Liver (tissue), 9 donors: ENCODE data around the gene WDR27. TPM values are rescaled to one million over a fixed set of nuclear protein-coding genes. Genes with fewer than 3 reads are reported as not detected.

ENCODE experiments used
- DNase-seq: peaks from one replicate; pipeline ENCODE4 v3.0.0-alpha.2; 2017; ENCODE audit warnings: low spot score
- H3K27ac ChIP-seq, 2 donors: one replicate each; pipeline ENCODE4 v1.7.0; 2013; ENCODE audit warnings: inconsistent platforms in 2 of 2, low read length in 2 of 2, control low read depth in 1 of 2, low read depth in 1 of 2, mild to moderate bottlenecking in 1 of 2
- H3K27me3 ChIP-seq, 4 donors: one replicate each; pipeline versions ENCODE4 v1.6.1 to v1.7.0; 2013; ENCODE audit warnings: low read length in 3 of 4, inconsistent platforms in 1 of 4, mild to moderate bottlenecking in 1 of 4, moderate library complexity in 1 of 4; ENCODE audit not compliant: control insufficient read depth in 4 of 4, insufficient read depth in 4 of 4
- H3K36me3 ChIP-seq, 4 donors: one replicate each; pipeline versions ENCODE4 v1.6.1 to v1.7.0; 2013; ENCODE audit warnings: low read length in 3 of 4, mild to moderate bottlenecking in 3 of 4, low read depth in 1 of 4, moderate library complexity in 1 of 4; ENCODE audit not compliant: control insufficient read depth in 4 of 4, insufficient read depth in 3 of 4
- H3K4me1 ChIP-seq, 4 donors: one replicate each; pipeline versions ENCODE4 v1.6.1 to v1.7.0; 2013; ENCODE audit warnings: low read length in 3 of 4, mild to moderate bottlenecking in 3 of 4, moderate library complexity in 1 of 4; ENCODE audit not compliant: control insufficient read depth in 4 of 4, insufficient read depth in 4 of 4
- H3K4me3 ChIP-seq, 3 donors: one replicate each; pipeline versions ENCODE4 v1.6.1 to v1.7.0; 2013; ENCODE audit warnings: low read length in 3 of 3, control low read depth in 1 of 3, low read depth in 1 of 3, mild to moderate bottlenecking in 1 of 3
- H3K9ac ChIP-seq, 2 donors: one replicate each; pipeline ENCODE4 v1.7.0; 2013; ENCODE audit warnings: low read length in 2 of 2, mild to moderate bottlenecking in 2 of 2, moderate library complexity in 2 of 2, control low read depth in 1 of 2, low read depth in 1 of 2
- H3K9me3 ChIP-seq, 4 donors: one replicate each; pipeline versions ENCODE4 v1.6.1 to v1.7.0; 2013; ENCODE audit warnings: low read length in 3 of 4; ENCODE audit not compliant: control insufficient read depth in 4 of 4
- CTCF ChIP-seq: fragments of 150-350 bp; IDR thresholded peaks from 2 replicates; pipeline ENCODE4 v1.5.1; 2017; ENCODE audit warnings: improper control_type of control experiment, low read depth, low read length; ENCODE audit not compliant: missing input control
- EGR1 ChIP-seq, 2 donors: IDR thresholded peaks; 2 replicates each; pipeline ENCODE4 v1.6.1; 2016 to 2018; ENCODE audit warnings: antibody characterized with exemption in 2 of 2, low read depth in 2 of 2
- FOXA1 ChIP-seq: IDR thresholded peaks from 2 replicates; pipeline ENCODE4 v1.6.1; 2016; ENCODE audit warnings: antibody characterized with exemption
- FOXA2 ChIP-seq: IDR thresholded peaks from 2 replicates; pipeline ENCODE4 v1.6.1; 2016; ENCODE audit warnings: antibody characterized with exemption
- GABPA ChIP-seq, 2 donors: IDR thresholded peaks in 1 of 2; conservative IDR thresholded peaks in 1 of 2; 2 replicates each; pipeline ENCODE4 v1.6.1; 2016; ENCODE audit warnings: antibody characterized with exemption in 2 of 2, mild to moderate bottlenecking in 1 of 2, moderate library complexity in 1 of 2
- HNF4A ChIP-seq, 2 donors: conservative IDR thresholded peaks; 2 replicates each; pipeline ENCODE4 v1.6.1; 2016; ENCODE audit warnings: antibody characterized with exemption in 2 of 2, mild to moderate bottlenecking in 2 of 2
- HNF4G ChIP-seq: IDR thresholded peaks from 2 replicates; pipeline ENCODE4 v1.6.1; 2016; ENCODE audit warnings: antibody characterized with exemption
- JUND ChIP-seq, 2 donors: IDR thresholded peaks; 2 replicates each; pipeline ENCODE4 v1.6.1; 2016; ENCODE audit warnings: antibody characterized with exemption in 2 of 2
- NR2F2 ChIP-seq: IDR thresholded peaks from 2 replicates; pipeline ENCODE4 v1.6.1; 2016; ENCODE audit warnings: antibody characterized with exemption
- RAD21 ChIP-seq, 2 donors: IDR thresholded peaks; 2 replicates each; pipeline ENCODE4 v1.6.1; 2016; ENCODE audit warnings: antibody characterized with exemption in 2 of 2, mild to moderate bottlenecking in 2 of 2
- RXRA ChIP-seq, 2 donors: IDR thresholded peaks; 2 replicates each; pipeline ENCODE4 v1.6.1; 2017 to 2018; ENCODE audit warnings: antibody characterized with exemption in 2 of 2, mild to moderate bottlenecking in 1 of 2
- SP1 ChIP-seq: IDR thresholded peaks from 2 replicates; pipeline ENCODE4 v1.6.1; 2018; ENCODE audit warnings: antibody characterized with exemption, mild to moderate bottlenecking
- TAF1 ChIP-seq: conservative IDR thresholded peaks from 2 replicates; pipeline ENCODE4 v1.6.1; 2016; ENCODE audit warnings: antibody characterized with exemption, mild to moderate bottlenecking
- YY1 ChIP-seq: IDR thresholded peaks from 2 replicates; pipeline ENCODE4 v1.6.1; 2016; ENCODE audit warnings: antibody characterized with exemption, mild to moderate bottlenecking
- WGBS: extraction: QIAGEN DNeasy Blood & Tissue Kit; methylation state at CpG from one replicate; pipeline ENCODE4 v1.1.7; 2013; 5-methylcytosine and 5-hydroxymethylcytosine counted together
- polyA plus RNA-seq, 2 donors: library from polyadenylated mRNA; stranded (reverse) in 1 of 2; unstranded in 1 of 2; fragments of 200-250 nt in 1 of 2; fragments of >200 nt in 1 of 2; fragmentation: Nextera tagmentation in 1 of 2; extraction: Ambion mirVana in 1 of 2; gene quantifications; one replicate each; pipeline versions ENCODE4 v1.2.1 to v1.2.3, GENCODE V29; 2013 to 2015
- total RNA-seq, 2 donors: library from RNA; depleted of rRNA; stranded (reverse); fragments of >200 nt; gene quantifications; one replicate each; pipeline ENCODE4 v1.2.3, GENCODE V29; 2014
- TF ChIP-seq, protein P1 (sequence below): IDR thresholded peaks from 2 replicates; pipeline ENCODE4 v1.6.1; 2016; ENCODE audit warnings: antibody characterized with exemption
- TF ChIP-seq, protein P2 (sequence below): IDR thresholded peaks from 2 replicates; pipeline ENCODE4 v1.6.1; 2016; ENCODE audit warnings: antibody characterized with exemption
- TF ChIP-seq, protein P3 (sequence below): IDR thresholded peaks from 2 replicates; pipeline ENCODE4 v1.6.1; 2016; ENCODE audit warnings: antibody characterized with exemption, mild to moderate bottlenecking
- TF ChIP-seq, protein P4 (sequence below): IDR thresholded peaks from 2 replicates; pipeline ENCODE4 v1.6.1; 2016; ENCODE audit warnings: antibody characterized with exemption
- donor health status: healthy.
- donor health status: healthy.
- donor health status: healthy.
- donor health status: healthy.
- donor health status: healthy.

The WDR27 gene
- total and polyA plus RNA-seq, 4 donors, result 3.7 to 20.1 (median 7.7) TPM

- no peaks in the 10 kb centered on the region for H3K27me3 ChIP-seq
- no peaks in the 10 kb centered on the region for H3K4me1 ChIP-seq
- H3K4me3 ChIP-seq, result no peak overlapping the region
- no peak overlapping the region for H3K27ac ChIP-seq
- H3K36me3 ChIP-seq, result no peaks in the 10 kb centered on the region
- TF ChIP-seq, protein P1, sequence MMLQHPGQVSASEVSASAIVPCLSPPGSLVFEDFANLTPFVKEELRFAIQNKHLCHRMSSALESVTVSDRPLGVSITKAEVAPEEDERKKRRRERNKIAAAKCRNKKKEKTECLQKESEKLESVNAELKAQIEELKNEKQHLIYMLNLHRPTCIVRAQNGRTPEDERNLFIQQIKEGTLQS, result no peak
- no peak for TF ChIP-seq HNF4G
- no peak for TF ChIP-seq FOXA1
- no peak for TF ChIP-seq NR2F2
- no peak for TF ChIP-seq SP1
- no peak for TF ChIP-seq GABPA (IDR thresholded peaks at IDR 0.05 in 1 of 2, conservative IDR thresholded peaks at IDR 0.05 in 1 of 2)
- TF ChIP-seq, protein P2, sequence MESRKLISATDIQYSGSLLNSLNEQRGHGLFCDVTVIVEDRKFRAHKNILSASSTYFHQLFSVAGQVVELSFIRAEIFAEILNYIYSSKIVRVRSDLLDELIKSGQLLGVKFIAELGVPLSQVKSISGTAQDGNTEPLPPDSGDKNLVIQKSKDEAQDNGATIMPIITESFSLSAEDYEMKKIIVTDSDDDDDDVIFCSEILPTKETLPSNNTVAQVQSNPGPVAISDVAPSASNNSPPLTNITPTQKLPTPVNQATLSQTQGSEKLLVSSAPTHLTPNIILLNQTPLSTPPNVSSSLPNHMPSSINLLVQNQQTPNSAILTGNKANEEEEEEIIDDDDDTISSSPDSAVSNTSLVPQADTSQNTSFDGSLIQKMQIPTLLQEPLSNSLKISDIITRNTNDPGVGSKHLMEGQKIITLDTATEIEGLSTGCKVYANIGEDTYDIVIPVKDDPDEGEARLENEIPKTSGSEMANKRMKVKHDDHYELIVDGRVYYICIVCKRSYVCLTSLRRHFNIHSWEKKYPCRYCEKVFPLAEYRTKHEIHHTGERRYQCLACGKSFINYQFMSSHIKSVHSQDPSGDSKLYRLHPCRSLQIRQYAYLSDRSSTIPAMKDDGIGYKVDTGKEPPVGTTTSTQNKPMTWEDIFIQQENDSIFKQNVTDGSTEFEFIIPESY, result no peak
- no peak for TF ChIP-seq RXRA (IDR thresholded peaks at IDR 0.05)
- no peak for TF ChIP-seq EGR1 (IDR thresholded peaks at IDR 0.05; ENCODE audit: low read depth in 2 of 2)
- no peak for TF ChIP-seq JUND (IDR thresholded peaks at IDR 0.05)
- no peak for TF ChIP-seq HNF4A (conservative IDR thresholded peaks at IDR 0.05)
- TF ChIP-seq, protein P3, sequence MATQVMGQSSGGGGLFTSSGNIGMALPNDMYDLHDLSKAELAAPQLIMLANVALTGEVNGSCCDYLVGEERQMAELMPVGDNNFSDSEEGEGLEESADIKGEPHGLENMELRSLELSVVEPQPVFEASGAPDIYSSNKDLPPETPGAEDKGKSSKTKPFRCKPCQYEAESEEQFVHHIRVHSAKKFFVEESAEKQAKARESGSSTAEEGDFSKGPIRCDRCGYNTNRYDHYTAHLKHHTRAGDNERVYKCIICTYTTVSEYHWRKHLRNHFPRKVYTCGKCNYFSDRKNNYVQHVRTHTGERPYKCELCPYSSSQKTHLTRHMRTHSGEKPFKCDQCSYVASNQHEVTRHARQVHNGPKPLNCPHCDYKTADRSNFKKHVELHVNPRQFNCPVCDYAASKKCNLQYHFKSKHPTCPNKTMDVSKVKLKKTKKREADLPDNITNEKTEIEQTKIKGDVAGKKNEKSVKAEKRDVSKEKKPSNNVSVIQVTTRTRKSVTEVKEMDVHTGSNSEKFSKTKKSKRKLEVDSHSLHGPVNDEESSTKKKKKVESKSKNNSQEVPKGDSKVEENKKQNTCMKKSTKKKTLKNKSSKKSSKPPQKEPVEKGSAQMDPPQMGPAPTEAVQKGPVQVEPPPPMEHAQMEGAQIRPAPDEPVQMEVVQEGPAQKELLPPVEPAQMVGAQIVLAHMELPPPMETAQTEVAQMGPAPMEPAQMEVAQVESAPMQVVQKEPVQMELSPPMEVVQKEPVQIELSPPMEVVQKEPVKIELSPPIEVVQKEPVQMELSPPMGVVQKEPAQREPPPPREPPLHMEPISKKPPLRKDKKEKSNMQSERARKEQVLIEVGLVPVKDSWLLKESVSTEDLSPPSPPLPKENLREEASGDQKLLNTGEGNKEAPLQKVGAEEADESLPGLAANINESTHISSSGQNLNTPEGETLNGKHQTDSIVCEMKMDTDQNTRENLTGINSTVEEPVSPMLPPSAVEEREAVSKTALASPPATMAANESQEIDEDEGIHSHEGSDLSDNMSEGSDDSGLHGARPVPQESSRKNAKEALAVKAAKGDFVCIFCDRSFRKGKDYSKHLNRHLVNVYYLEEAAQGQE, result no peak
- TF ChIP-seq CTCF, result no peak
- TF ChIP-seq RAD21 (IDR thresholded peaks at IDR 0.05), result no peak
- no peak for TF ChIP-seq TAF1
- TF ChIP-seq, protein P4, sequence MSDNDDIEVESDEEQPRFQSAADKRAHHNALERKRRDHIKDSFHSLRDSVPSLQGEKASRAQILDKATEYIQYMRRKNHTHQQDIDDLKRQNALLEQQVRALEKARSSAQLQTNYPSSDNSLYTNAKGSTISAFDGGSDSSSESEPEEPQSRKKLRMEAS, result no peak
- no peak for TF ChIP-seq FOXA2
- no peak for TF ChIP-seq YY1
- WGBS, result 90% methylated on average over 38 of the region's 38 CpGs
- no peak overlapping the region for H3K9ac ChIP-seq
- DNase-seq, result no peak
- H3K9me3 ChIP-seq, result no peaks in the 10 kb centered on the region
Measured at GRCh38 chr6:169577236-169577635, 124.6 kb downstream of the WDR27 start.
